ENCODE measurements around the gene SZT2. TPM values are rescaled to one million over a fixed set of nuclear protein-coding genes. Genes with fewer than 3 reads are reported as not detected.

The SZT2 gene
- total and polyA plus RNA-seq, 10 of the 15 experiments (the other 5 are each of a cell fraction or from before 2014, with no cell fraction given): 1.4 to 38.3 (median 12.7) TPM

DNA sequence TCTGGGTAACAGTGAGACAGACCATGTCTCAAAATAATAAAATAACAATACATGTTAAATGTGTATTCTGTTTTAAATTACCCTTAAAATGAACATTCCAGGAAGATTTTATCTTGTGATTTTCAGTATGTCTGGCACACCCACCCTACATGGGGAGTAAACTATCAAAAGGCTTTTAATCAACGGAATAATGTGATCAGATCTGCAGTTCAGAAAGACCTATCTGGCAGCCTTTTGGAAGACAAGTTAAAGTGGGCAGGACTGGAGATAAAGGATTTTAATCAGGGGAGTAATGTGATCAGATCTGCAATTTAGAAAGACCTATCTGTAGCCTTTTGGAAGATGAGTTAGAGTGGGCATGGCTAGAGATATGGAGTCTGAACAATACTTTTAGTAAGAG, 10.2 kb upstream of the SZT2 start:
- BruUV-seq (replicated peaks): no TSS peak
- ChIA-PET RAD21 (ENCODE audit: unreplicated experiment) (no interaction called here), SMC1A (ENCODE audit: uncharacterized antibody, unreplicated experiment) (interaction anchor here (0.6 kb wide), 1 partner anchor 11 kb away, joined by 3 read pairs; no protein-coding TSS in a partner anchor), POLR2A (no interaction called here), CTCF (interaction anchor here (1.7 kb wide), 1 partner anchor 10 kb away, joined by 3 read pairs; the partner anchor contains the start of genes MED8 and SZT2)
- no peak overlapping the region for H3K4me2 ChIP-seq (ENCODE audit: control insufficient read depth, insufficient read depth)
- intact Hi-C loops (cut with micrococcal nuclease; ENCODE audit: unreplicated experiment) (no loop called here), in situ Hi-C loops (cut with MboI) (no loop called here)
- H3K9ac ChIP-seq (ENCODE audit: control insufficient read depth, insufficient read depth, low read length): no peak overlapping the region
- H2AFZ ChIP-seq (ENCODE audit: control insufficient read depth, low read depth, low read length): no peak overlapping the region
- H3K4me3 ChIP-seq: no peak overlapping the region
- FAIRE-seq: no peak
- no peak for DNase-seq (ENCODE audit: low read depth, low spot score)
- no peaks in the 10 kb centered on the region; the same call in 1 of the 2 replicates for H3K4me1 ChIP-seq (ENCODE audit: control insufficient read depth, insufficient read depth, low read length)
- TF ChIP-seq POLR2A (IDR thresholded peaks at IDR 0.05; ENCODE audit: low read depth, low read length) (no peak), HCFC1 (IDR thresholded peaks at IDR 0.05; ENCODE audit: low read length) (no peak), HDAC2 (IDR thresholded peaks at IDR 0.05) (no peak), ZNF622 (IDR thresholded peaks at IDR 0.05) (no peak), DPF2 (IDR thresholded peaks at IDR 0.05) (no peak), BMI1 (IDR thresholded peaks at IDR 0.05; ENCODE audit: borderline replicate concordance) (no peak), ZBED1 (IDR thresholded peaks at IDR 0.05; ENCODE audit: borderline replicate concordance) (no peak), NFYB (IDR thresholded peaks at IDR 0.05; ENCODE audit: insufficient read depth, low read depth, low read length) (no peak), CEBPB (IDR thresholded peaks at IDR 0.05; ENCODE audit: borderline replicate concordance in 1 of 2, low read depth in 2 of 2, low read length in 2 of 2) (no peak), RFX5 (IDR thresholded peaks at IDR 0.05; ENCODE audit: low read depth, low read length) (no peak), KAT2A (conservative IDR thresholded peaks at IDR 0.05; ENCODE audit: control insufficient read depth, low read depth, low read length) (no peak), ZNF274 (IDR thresholded peaks at IDR 0.05; ENCODE audit: insufficient read depth, insufficient read length) (no peak), SPI1 (IDR thresholded peaks at IDR 0.05; ENCODE audit: borderline replicate concordance, insufficient read depth, low read depth, low read length) (no peak), CHD4 (IDR thresholded peaks at IDR 0.05) (no peak)
- TF ChIP-seq, protein P1, sequence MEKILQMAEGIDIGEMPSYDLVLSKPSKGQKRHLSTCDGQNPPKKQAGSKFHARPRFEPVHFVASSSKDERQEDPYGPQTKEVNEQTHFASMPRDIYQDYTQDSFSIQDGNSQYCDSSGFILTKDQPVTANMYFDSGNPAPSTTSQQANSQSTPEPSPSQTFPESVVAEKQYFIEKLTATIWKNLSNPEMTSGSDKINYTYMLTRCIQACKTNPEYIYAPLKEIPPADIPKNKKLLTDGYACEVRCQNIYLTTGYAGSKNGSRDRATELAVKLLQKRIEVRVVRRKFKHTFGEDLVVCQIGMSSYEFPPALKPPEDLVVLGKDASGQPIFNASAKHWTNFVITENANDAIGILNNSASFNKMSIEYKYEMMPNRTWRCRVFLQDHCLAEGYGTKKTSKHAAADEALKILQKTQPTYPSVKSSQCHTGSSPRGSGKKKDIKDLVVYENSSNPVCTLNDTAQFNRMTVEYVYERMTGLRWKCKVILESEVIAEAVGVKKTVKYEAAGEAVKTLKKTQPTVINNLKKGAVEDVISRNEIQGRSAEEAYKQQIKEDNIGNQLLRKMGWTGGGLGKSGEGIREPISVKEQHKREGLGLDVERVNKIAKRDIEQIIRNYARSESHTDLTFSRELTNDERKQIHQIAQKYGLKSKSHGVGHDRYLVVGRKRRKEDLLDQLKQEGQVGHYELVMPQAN (conservative IDR thresholded peaks at IDR 0.05): no peak
- TF ChIP-seq, protein P2, sequence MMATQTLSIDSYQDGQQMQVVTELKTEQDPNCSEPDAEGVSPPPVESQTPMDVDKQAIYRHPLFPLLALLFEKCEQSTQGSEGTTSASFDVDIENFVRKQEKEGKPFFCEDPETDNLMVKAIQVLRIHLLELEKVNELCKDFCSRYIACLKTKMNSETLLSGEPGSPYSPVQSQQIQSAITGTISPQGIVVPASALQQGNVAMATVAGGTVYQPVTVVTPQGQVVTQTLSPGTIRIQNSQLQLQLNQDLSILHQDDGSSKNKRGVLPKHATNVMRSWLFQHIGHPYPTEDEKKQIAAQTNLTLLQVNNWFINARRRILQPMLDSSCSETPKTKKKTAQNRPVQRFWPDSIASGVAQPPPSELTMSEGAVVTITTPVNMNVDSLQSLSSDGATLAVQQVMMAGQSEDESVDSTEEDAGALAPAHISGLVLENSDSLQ (IDR thresholded peaks at IDR 0.05): no peak
- TF ChIP-seq, protein P3, sequence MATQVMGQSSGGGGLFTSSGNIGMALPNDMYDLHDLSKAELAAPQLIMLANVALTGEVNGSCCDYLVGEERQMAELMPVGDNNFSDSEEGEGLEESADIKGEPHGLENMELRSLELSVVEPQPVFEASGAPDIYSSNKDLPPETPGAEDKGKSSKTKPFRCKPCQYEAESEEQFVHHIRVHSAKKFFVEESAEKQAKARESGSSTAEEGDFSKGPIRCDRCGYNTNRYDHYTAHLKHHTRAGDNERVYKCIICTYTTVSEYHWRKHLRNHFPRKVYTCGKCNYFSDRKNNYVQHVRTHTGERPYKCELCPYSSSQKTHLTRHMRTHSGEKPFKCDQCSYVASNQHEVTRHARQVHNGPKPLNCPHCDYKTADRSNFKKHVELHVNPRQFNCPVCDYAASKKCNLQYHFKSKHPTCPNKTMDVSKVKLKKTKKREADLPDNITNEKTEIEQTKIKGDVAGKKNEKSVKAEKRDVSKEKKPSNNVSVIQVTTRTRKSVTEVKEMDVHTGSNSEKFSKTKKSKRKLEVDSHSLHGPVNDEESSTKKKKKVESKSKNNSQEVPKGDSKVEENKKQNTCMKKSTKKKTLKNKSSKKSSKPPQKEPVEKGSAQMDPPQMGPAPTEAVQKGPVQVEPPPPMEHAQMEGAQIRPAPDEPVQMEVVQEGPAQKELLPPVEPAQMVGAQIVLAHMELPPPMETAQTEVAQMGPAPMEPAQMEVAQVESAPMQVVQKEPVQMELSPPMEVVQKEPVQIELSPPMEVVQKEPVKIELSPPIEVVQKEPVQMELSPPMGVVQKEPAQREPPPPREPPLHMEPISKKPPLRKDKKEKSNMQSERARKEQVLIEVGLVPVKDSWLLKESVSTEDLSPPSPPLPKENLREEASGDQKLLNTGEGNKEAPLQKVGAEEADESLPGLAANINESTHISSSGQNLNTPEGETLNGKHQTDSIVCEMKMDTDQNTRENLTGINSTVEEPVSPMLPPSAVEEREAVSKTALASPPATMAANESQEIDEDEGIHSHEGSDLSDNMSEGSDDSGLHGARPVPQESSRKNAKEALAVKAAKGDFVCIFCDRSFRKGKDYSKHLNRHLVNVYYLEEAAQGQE (IDR thresholded peaks at IDR 0.05; ENCODE audit: low read depth, low read length): no peak
- peaks cover 5 to 11% of the 10 kb centered on the region in 2 experiments for H3K36me3 ChIP-seq (ENCODE audit: control insufficient read depth in 2 of 2, insufficient read depth in 2 of 2, low read length in 1 of 2)
- no peak for ATAC-seq
- no peaks in the 10 kb centered on the region for H3K27me3 ChIP-seq (replicated peaks in 1 of 2; ENCODE audit: control insufficient read depth in 2 of 2, insufficient read depth in 2 of 2, low read length in 1 of 2)
- H3K9me3 ChIP-seq (replicated peaks; ENCODE audit: control insufficient read depth, insufficient read depth, low read length): no peaks in the 10 kb centered on the region
- no peak overlapping the region for H3K27ac ChIP-seq (ENCODE audit: control insufficient read depth, insufficient read depth)
- no peaks in the 10 kb centered on the region for H4K20me1 ChIP-seq (ENCODE audit: control insufficient read depth, insufficient read depth)
- 96% methylated on average over 1 of the region's 1 CpG for WGBS (ENCODE audit: insufficient coverage, insufficient replicate concordance, low lambda C conversion rate, missing lambda C conversion rate)
- H3K79me2 ChIP-seq (ENCODE audit: control insufficient read depth, insufficient read depth, low read length): no peaks in the 10 kb centered on the region

Measured in GM12878 (cell line).